GM12891 (cell line): ENCODE results near the gene EIF3J.

Source experiments
- POLR2A ChIP-seq: IDR thresholded peaks from 2 replicates; pipeline ENCODE4 v1.6.1; 2011; ENCODE audit warnings: low read depth, low read length, control low read depth
- POLR2AphosphoS5 ChIP-seq: IDR thresholded peaks from 2 replicates; pipeline ENCODE4 v1.6.1; 2011; ENCODE audit warnings: low read depth, low read length, control low read depth
- POU2F2 ChIP-seq: IDR thresholded peaks from 2 replicates; pipeline ENCODE4 v1.6.1; 2011; ENCODE audit warnings: low read depth, mild to moderate bottlenecking, control low read depth, low read length, moderate library complexity
- SPI1 ChIP-seq: IDR thresholded peaks from 2 replicates; pipeline ENCODE4 v1.6.1; 2011; ENCODE audit warnings: low read depth, low read length, control low read depth
- TAF1 ChIP-seq: IDR thresholded peaks from 2 replicates; pipeline ENCODE4 v1.6.1; 2011; ENCODE audit warnings: low read depth, low read length, control low read depth

- TF ChIP-seq POLR2A (no peak), TAF1 (no peak), POLR2AphosphoS5 (no peak), POU2F2 (no peak), SPI1 (no peak)
These were observed 37.8 kb downstream of the EIF3J start for GRCh38 chr15:44574734-44575133.
